Astrocyte (in vitro differentiated cells and primary cell): Measurements from ENCODE around the gene SOCS6.

Experiments
- CTCF ChIP-seq: IDR thresholded peaks from 2 replicates; pipeline ENCODE4 v1.5.1; 2011; ENCODE audit warnings: low read depth, mild to moderate bottlenecking, inconsistent platforms, low read length, moderate library complexity; ENCODE audit not compliant: insufficient read depth
- EZH2 ChIP-seq: IDR thresholded peaks from 2 replicates; pipeline ENCODE4 v1.6.1; 2012; ENCODE audit warnings: mild to moderate bottlenecking, low read length, inconsistent platforms; ENCODE audit not compliant: insufficient read depth

- TF ChIP-seq CTCF = no peak
- TF ChIP-seq EZH2 = no peak
These were observed 32.8 kb downstream of the SOCS6 start for GRCh38 chr18:70321616-70322015.
